Heart right ventricle (tissue), 16 donors: ENCODE data around the gene SFMBT2. TPM values are rescaled to one million over a fixed set of nuclear protein-coding genes. Genes with fewer than 3 reads are reported as not detected.
"Not testable (repeated sequence)": the region's sequence is repeated elsewhere in the genome, so short reads cannot be mapped to it uniquely, and the experiment has no call there.

Experiments used
- ATAC-seq, 8 donors: fragments of 200-7000 bp; cut with Tn5 transposase; one replicate each; pipeline ENCODE4 v1.9.1; 2020; ENCODE audit warnings: mild to moderate bottlenecking in 8 of 8, moderate library complexity in 8 of 8, moderate number of reproducible peaks in 1 of 8
- DNase-seq, 2 donors: peaks; one replicate each; pipeline ENCODE4 v3.0.0-alpha.2; 2020
- H3K27ac ChIP-seq, 10 donors: fragments of 200-600 bp; sonication (generic) in 2 of 10; one replicate each; pipeline versions ENCODE4 v1.5.0 to v1.8.0; 2020 to 2022; ENCODE audit warnings: mild to moderate bottlenecking in 3 of 10
- H3K27me3 ChIP-seq, 7 donors: fragments of 200-600 bp; one replicate each; pipeline ENCODE4 v1.8.0; 2021 to 2022; ENCODE audit warnings: mild to moderate bottlenecking in 2 of 7
- H3K36me3 ChIP-seq, 9 donors: fragments of 200-600 bp; sonication (generic) in 1 of 9; one replicate each; pipeline versions ENCODE4 v1.5.0 to v1.8.0; 2020 to 2022; ENCODE audit warnings: mild to moderate bottlenecking in 2 of 9
- H3K4me1 ChIP-seq, 9 donors: fragments of 200-600 bp; sonication (generic) in 1 of 9; one replicate each; pipeline versions ENCODE4 v1.5.0 to v1.8.0; 2020 to 2022; ENCODE audit warnings: mild to moderate bottlenecking in 4 of 9
- H3K4me3 ChIP-seq, 10 donors: fragments of 200-600 bp; sonication (generic) in 2 of 10; one replicate each; pipeline versions ENCODE4 v1.5.0 to v1.8.0; 2020 to 2022; ENCODE audit warnings: mild to moderate bottlenecking in 7 of 10, moderate library complexity in 2 of 10
- H3K9me3 ChIP-seq, 11 donors: fragments of 200-600 bp in 10 of 11; sonication (generic) in 2 of 11; one replicate each; pipeline versions ENCODE4 v1.5.0 to v1.8.0; 2013 to 2022; ENCODE audit warnings: mild to moderate bottlenecking in 2 of 11, control low read depth in 1 of 11, moderate library complexity in 1 of 11
- WGBS, 2 donors: extraction: QIAGEN DNeasy Blood & Tissue Kit; methylation state at CpG; one replicate each; pipeline ENCODE4 v1.1.7; 2013; ENCODE audit warnings: inconsistent platforms in 1 of 2; 5-methylcytosine and 5-hydroxymethylcytosine counted together
- intact Hi-C, 10 donors: fragments of 100-400 bp; cut with DNase I; formaldehyde crosslinking; loops; one replicate each; pipeline versions ENCODE4 v1.11.1 to v1.14.2; 2022
- polyA plus RNA-seq, 2 donors: library from polyadenylated mRNA; stranded (reverse); fragments of 200-250 nt; gene quantifications; one replicate each; pipeline ENCODE4 v1.2.3, GENCODE V29; 2013
- total RNA-seq, 10 donors: library from RNA; stranded (reverse); fragmentation: NEBNext Ultra II Directional in 3 of 10; extraction: Animal tissue kit (Norgen Biotek cat#: 25700) in 3 of 10; gene quantifications; one replicate each; pipeline versions ENCODE4 v1.2.1 to v1.2.4, GENCODE V29; 2021 to 2023
- TF ChIP-seq, protein P1 (sequence below), 9 donors: fragments of 200-600 bp; sonication (generic) in 2 of 9; IDR thresholded peaks; one replicate each; pipeline versions ENCODE4 v1.5.0 to v1.8.0; 2021 to 2022; ENCODE audit warnings: antibody characterized with exemption in 9 of 9, mild to moderate bottlenecking in 5 of 9, moderate library complexity in 1 of 9
- donor health status: Arrhythmogenic right ventricular cardiomyopathy.
- donor health status: ischemic (EF 13 %, LVEDD 7.1; RV severe dilation, severe dysfunction).
- donor health status: healthy with polysubstance abuse.
- donor health status: DM: no; HTN: yes; CAD: no.
- donor health status: DM: no; HTN: no; CAD: no.
- donor health status: ischemic (EF 25% LVEDD 6.9; RV normal size, moderate dysfunction).
- donor health status: ischemic (EF 25% LVEDD 5.7; RV mildly dilated, moderate dysfunction).
- donor health status: healthy.
- donor health status: DM: yes; HTN: yes; CAD: no.
- donor health status: Ischemic cardiomyopathy.
- donor health status: ischemic (EF 35%, LVEDD 5.7; RV mildly dilated, moderate dysfunction).
- donor health status: nonischemic (EF 11% LVEDD 7.7; RV severe dilation, severe dysfunction).
- donor health status: DM: yes; HTN: yes; CAD: no.
- donor health status: PGD.
- donor health status: ischemic (EF 29% LVEDD 5.4; RV normal size, mild dysfunction).
- donor health status: nonischemic (EF 23%, LVEDD 6.1; RV moderate dilation, normal function).

Gene SFMBT2
- total and polyA plus RNA-seq, 12 donors = 4.1 to 14.2 (median 10.0) TPM

DNA sequence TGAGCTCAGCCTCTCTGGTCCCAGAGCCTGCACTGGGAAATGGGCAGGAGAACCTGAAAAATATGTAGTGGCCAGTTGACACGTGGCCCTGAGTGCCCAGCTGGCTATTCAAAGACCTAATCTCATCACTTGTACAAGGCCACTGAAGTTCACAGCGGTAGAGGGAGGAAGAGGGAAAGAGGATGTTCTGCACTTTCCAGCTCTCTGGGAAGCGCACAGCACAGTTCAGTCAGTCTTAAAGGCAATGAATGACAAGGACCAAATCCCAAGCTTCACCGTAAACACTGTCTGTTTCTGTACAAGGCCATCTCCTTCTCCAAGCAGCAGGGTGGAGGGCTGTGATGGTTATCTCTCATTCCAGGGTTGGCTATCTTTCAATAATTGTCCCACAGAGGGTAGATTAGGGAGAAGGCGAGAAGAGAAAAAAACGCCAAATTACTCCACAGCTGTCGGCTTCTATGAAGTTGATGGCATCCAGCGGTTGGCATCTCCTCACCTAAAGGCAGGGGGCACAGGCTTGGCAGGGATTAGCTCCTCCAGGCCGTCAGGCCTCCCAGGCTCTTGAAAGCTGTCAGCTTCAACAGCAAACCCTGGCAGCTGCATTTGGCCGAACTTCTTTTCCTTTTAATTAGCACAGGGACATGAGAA lies 10.6 kb downstream of the SFMBT2 start:
- DNase-seq (peak in 1 of 2 donors; percentile 47), ATAC-seq (peak; percentile 33 to 78 (median 46))
- Histone ChIP-seq H3K9me3 (no peaks in the 10 kb centered on the region), H3K4me1 (peaks cover 2 to 75% (median 57%) of the 10 kb centered on the region in 9 donors), H3K36me3 (no peaks in the 10 kb centered on the region), H3K4me3 (no peak overlapping the region), H3K27me3 (no peaks in the 10 kb centered on the region), H3K27ac (peak overlapping the region in 9 of 10 donors; percentile 35 to 87 (median 71))
- TF ChIP-seq, protein P1, sequence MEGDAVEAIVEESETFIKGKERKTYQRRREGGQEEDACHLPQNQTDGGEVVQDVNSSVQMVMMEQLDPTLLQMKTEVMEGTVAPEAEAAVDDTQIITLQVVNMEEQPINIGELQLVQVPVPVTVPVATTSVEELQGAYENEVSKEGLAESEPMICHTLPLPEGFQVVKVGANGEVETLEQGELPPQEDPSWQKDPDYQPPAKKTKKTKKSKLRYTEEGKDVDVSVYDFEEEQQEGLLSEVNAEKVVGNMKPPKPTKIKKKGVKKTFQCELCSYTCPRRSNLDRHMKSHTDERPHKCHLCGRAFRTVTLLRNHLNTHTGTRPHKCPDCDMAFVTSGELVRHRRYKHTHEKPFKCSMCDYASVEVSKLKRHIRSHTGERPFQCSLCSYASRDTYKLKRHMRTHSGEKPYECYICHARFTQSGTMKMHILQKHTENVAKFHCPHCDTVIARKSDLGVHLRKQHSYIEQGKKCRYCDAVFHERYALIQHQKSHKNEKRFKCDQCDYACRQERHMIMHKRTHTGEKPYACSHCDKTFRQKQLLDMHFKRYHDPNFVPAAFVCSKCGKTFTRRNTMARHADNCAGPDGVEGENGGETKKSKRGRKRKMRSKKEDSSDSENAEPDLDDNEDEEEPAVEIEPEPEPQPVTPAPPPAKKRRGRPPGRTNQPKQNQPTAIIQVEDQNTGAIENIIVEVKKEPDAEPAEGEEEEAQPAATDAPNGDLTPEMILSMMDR (IDR thresholded peaks at IDR 0.05) = no peak
- intact Hi-C loops = loop anchor here in 4 of 10 donors (2.0 to 10.0 kb wide), 4 partner anchors 53 to 65 kb away; no protein-coding TSS in a partner anchor
- WGBS, 2 donors = 29 to 35% methylated on average over 10 of the region's 10 CpGs

DNA sequence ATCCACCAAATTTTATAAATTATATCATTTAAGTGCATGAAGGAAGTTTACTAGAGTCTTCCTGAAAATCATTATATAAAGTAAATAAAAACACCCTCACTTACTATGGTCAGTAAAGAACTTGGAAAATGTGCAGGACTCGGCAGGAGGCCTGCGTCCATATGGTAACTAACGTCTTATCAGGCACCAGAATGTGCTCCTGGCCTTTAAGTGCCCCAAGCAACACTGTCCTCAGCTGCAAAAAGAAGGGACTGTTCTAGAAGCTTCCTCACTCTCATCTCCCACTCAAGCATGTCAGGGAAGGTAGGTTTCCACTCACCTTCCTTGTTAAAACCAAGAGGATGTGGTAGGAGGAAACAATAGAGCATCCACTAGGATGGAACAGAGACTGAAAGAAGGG lies 11.3 kb downstream of the SFMBT2 start:
- intact Hi-C loops = loop anchor here in 1 of 10 donors (5.0 kb wide), 1 partner anchor 52 kb away; no protein-coding TSS in a partner anchor
- peaks cover 2 to 68% (median 52%) of the 10 kb centered on the region in 9 donors for H3K4me1 ChIP-seq
- TF ChIP-seq, protein P1 (IDR thresholded peaks at IDR 0.05) = no peak
- DNase-seq = no peak
- 75 to 84% methylated on average over 3 of the region's 3 CpGs for WGBS, 2 donors
- no peak overlapping the region for H3K4me3 ChIP-seq
- peak in 1 of 8 donors; percentile 4 for ATAC-seq
- peak overlapping the region in 8 of 10 donors; percentile 35 to 87 (median 72) for H3K27ac ChIP-seq
- no peaks in the 10 kb centered on the region for H3K9me3 ChIP-seq
- H3K36me3 ChIP-seq = no peaks in the 10 kb centered on the region
- no peaks in the 10 kb centered on the region for H3K27me3 ChIP-seq

DNA sequence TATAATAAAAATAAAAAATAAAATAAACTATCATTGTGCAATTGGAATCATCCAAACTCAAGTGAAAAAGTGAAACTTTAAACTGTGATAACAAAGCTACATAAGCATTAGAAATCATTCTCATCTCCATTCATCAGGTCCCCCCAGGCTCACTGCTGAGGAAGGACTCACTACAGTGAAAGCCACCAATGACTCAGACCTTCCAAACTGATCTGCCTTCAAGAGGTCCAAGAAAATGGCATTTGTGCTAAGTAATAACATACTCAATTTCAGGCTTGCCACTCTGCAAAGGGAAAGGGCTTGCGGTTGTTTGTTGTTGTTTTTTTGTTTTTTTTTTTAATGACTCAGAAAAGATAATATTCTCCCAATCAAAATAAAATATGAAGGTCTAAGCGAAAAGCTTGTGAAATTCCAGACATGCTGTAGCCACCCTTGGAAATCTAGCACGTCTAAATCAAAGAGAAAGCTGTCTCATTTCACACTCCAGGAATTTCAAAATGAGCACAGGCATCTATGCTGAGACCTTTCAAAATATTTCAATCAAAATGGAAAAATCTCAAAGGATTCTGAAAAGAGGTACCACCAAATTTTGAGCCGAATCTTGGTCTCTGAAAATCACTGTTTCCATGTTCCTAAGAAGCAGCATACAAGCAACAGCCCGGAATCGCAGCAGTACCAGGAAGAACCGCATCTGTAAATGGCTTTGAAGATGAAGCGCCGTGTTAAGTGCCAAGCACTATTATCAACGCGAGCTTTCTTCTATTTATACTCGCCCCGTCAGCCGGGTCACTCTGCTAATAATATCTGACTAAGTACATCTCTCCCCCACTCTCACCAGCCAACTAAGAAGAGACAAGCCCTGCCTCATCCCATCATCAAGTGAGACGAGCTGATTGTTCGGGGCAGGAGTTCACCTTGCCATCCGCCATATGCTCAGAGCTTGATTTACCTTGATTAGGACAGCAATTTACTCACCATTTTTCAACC lies 13.5 kb downstream of the SFMBT2 start:
- ATAC-seq (peak; percentile 78 to 94 (median 89)), DNase-seq (peak in 1 of 2 donors; percentile 64)
- Histone ChIP-seq H3K27ac (peak overlapping the region; percentile 7 to 87 (median 74)), H3K4me3 (peak overlapping the region in 6 of 10 donors; percentile 12 to 31 (median 18)), H3K27me3 (no peaks in the 10 kb centered on the region), H3K36me3 (no peaks in the 10 kb centered on the region), H3K9me3 (no peaks in the 10 kb centered on the region), H3K4me1 (peaks cover 2 to 53% (median 46%) of the 10 kb centered on the region in 9 donors)
- TF ChIP-seq, protein P1 (IDR thresholded peaks at IDR 0.05) = peak in 1 of 9 donors; percentile 12
- intact Hi-C loops = loop anchor here in 1 of 10 donors (5.0 kb wide), 1 partner anchor 50 kb away; no protein-coding TSS in a partner anchor
- 44 to 57% methylated on average over 17 of the region's 17 CpGs for WGBS, 2 donors

DNA sequence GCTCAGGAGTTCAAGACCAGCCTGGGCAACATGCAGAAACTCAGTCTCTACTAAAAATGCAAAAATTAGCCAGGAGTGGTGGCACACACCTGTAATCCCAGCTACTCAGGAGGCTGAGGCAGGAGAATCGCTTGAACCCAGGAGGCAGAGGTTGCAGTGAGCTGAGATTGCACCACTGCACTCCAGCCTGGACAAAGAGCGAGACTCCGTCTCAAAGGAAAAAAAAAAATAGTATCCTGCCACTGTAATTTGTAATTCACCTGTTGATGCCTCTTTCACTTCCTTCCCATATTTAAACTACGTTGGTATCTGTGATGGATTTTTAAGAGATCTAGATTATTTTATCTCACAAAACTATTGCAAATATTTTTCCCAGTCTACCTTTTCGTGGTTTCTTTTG lies 18.5 kb downstream of the SFMBT2 start:
- peaks cover 0 to 34% (median 14%) of the 10 kb centered on the region in 9 donors for H3K4me1 ChIP-seq
- H3K36me3 ChIP-seq, H3K9me3 ChIP-seq, intact Hi-C loops, H3K27ac ChIP-seq, H3K4me3 ChIP-seq, ATAC-seq, DNase-seq, H3K27me3 ChIP-seq: not testable (repeated sequence)
- WGBS, 2 donors = 88 to 93% methylated on average over 5 of the region's 5 CpGs
